ENCODE data around the gene MTTP.

DNA sequence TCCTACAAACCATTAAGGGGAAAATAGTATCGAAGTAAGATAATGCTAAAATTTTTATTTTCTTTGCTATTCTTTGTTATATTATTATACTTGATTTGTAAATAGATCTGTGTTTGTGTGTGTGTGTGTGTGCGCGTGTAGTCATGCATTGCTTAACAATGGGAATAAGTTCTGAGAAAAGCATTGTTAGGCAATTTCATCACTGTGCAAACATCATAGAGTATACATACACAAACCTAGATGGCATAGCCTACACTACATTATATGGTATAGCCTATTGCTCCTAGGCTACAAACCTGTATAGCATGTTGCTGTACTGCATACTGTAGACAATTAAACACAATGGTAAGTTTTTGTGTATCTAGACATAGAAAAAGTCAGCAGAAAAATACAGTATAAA is 17.1 kb downstream of the MTTP start:
- no peak for TF ChIP-seq CTCF (IDR thresholded peaks at IDR 0.05)
- TF ChIP-seq POLR2A (IDR thresholded peaks at IDR 0.05): no peak

All from adrenal gland (tissue), 5 donors.